ENCODE results near the gene PMIS2.

- TF ChIP-seq EZH2 (IDR thresholded peaks at IDR 0.05) (no peak), POLR2AphosphoS5 (IDR thresholded peaks at IDR 0.05; ENCODE audit: borderline replicate concordance, low read depth, low read length) (no peak), FOXP2 (optimal IDR thresholded peaks at IDR 0.05; ENCODE audit: control extremely low read depth, extremely low read length, insufficient read depth) (no peak)
Observed at GRCh38 chr19:35557539-35558399, 28.2 kb upstream of the PMIS2 start.
